Measurements from ENCODE around the gene CRB2.
"Not testable (repeated sequence)": the region's sequence is repeated elsewhere in the genome, so short reads cannot be mapped to it uniquely, and the experiment has no call there.

Gene CRB2

GRCh38 chr9:123383512-123384170, 27.6 kb downstream of the CRB2 start:
- DNase-seq, result no peak

GRCh38 chr9:123387686-123388085, 31.7 kb downstream of the CRB2 start:
- DNase-seq, result no peak

- no peak for DNase-seq
Measured at GRCh38 chr9:123389070-123389469, 33.1 kb downstream of the CRB2 start.

- no peak for DNase-seq
Measured at GRCh38 chr9:123389698-123390097, 33.7 kb downstream of the CRB2 start.

- DNase-seq, result no peak
Measured at GRCh38 chr9:123390337-123391135, 34.5 kb downstream of the CRB2 start.

GRCh38 chr9:123391233-123391632, 35.2 kb downstream of the CRB2 start:
- no peak for DNase-seq

GRCh38 chr9:123391946-123392345, 35.9 kb downstream of the CRB2 start:
- no peak for DNase-seq

GRCh38 chr9:123392802-123393201, 36.8 kb downstream of the CRB2 start:
- no peak for DNase-seq

GRCh38 chr9:123394291-123395235, 38.6 kb downstream of the CRB2 start:
- no peak for DNase-seq

- DNase-seq, result no peak
Measured at GRCh38 chr9:123395276-123395688, 39.3 kb downstream of the CRB2 start.

- no peak for DNase-seq
Measured at GRCh38 chr9:123395689-123396511, 39.9 kb downstream of the CRB2 start.

GRCh38 chr9:123397975-123398374, 42.0 kb downstream of the CRB2 start:
- DNase-seq, result no peak

- not testable (repeated sequence) for DNase-seq
Measured at GRCh38 chr9:123398938-123399337, 42.9 kb downstream of the CRB2 start.

- DNase-seq, result peak in 1 of 2 experiments; percentile 11
Measured at GRCh38 chr9:123399803-123400378, 43.9 kb downstream of the CRB2 start.

- DNase-seq, result no peak
Measured at GRCh38 chr9:123400926-123401503, 45.0 kb downstream of the CRB2 start.

GRCh38 chr9:123401879-123402513, 46.0 kb downstream of the CRB2 start:
- DNase-seq, result no peak

- DNase-seq, result no peak
Measured at GRCh38 chr9:123402981-123403509, 47.0 kb downstream of the CRB2 start.

GRCh38 chr9:123406016-123406415, 50.0 kb downstream of the CRB2 start:
- no peak for DNase-seq

GRCh38 chr9:123406691-123407216, 50.8 kb downstream of the CRB2 start:
- DNase-seq, result no peak

- DNase-seq, result no peak
Measured at GRCh38 chr9:123407217-123407851, 51.3 kb downstream of the CRB2 start.
